Measurements from ENCODE around the gene JAKMIP2. TPM values are rescaled to one million over a fixed set of nuclear protein-coding genes. Genes with fewer than 3 reads are reported as not detected.

JAKMIP2 gene
- total and polyA plus RNA-seq, 9 donors: 0.10 to 7.0 (median 0.24) TPM

DNA sequence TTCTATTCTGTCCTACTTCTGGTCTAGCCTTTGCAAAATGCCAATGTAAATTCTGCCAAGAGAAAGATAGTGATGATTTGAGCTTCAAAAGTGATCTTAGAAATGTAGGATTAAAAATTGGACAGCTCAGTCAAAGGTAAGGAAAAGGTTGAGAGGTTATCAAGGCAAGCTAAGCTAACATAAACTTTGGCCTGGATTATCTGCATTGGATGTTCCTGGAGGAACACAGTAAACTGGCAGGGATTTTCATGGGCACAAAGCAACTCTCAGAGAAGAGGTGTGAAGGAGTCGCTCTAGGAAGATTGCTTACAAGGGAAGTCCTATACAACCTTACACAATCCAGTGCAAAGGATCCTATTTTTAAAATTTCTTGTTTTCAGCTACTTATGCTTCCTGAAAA, 115.2 kb downstream of the JAKMIP2 start:
- Histone ChIP-seq H3K27ac (no peak overlapping the region), H3K4me3 (no peak overlapping the region), H3K27me3 (no peaks in the 10 kb centered on the region), H3K36me3 (no peaks in the 10 kb centered on the region), H3K9me3 (no peaks in the 10 kb centered on the region), H3K4me1 (ENCODE audit: insufficient read depth) (no peaks in the 10 kb centered on the region)
- WGBS, 3 donors: 88 to 95% (median 90%) methylated on average over 1 of the region's 1 CpG
- TF ChIP-seq EP300 (IDR thresholded peaks at IDR 0.05) (no peak), POLR2A (IDR thresholded peaks at IDR 0.05) (no peak)
- TF ChIP-seq, protein P1, sequence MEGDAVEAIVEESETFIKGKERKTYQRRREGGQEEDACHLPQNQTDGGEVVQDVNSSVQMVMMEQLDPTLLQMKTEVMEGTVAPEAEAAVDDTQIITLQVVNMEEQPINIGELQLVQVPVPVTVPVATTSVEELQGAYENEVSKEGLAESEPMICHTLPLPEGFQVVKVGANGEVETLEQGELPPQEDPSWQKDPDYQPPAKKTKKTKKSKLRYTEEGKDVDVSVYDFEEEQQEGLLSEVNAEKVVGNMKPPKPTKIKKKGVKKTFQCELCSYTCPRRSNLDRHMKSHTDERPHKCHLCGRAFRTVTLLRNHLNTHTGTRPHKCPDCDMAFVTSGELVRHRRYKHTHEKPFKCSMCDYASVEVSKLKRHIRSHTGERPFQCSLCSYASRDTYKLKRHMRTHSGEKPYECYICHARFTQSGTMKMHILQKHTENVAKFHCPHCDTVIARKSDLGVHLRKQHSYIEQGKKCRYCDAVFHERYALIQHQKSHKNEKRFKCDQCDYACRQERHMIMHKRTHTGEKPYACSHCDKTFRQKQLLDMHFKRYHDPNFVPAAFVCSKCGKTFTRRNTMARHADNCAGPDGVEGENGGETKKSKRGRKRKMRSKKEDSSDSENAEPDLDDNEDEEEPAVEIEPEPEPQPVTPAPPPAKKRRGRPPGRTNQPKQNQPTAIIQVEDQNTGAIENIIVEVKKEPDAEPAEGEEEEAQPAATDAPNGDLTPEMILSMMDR (IDR thresholded peaks at IDR 0.05): no peak
- intact Hi-C loops (cut with DNase I): no loop called here
- no peak for DNase-seq

- no peak for DNase-seq
- H3K27me3 ChIP-seq: no peaks in the 10 kb centered on the region
- no peak overlapping the region for H3K27ac ChIP-seq
- H3K4me1 ChIP-seq (ENCODE audit: insufficient read depth): no peaks in the 10 kb centered on the region
- TF ChIP-seq, protein P1 (IDR thresholded peaks at IDR 0.05): no peak
- no peak for TF ChIP-seq EP300 (IDR thresholded peaks at IDR 0.05)
- TF ChIP-seq POLR2A (IDR thresholded peaks at IDR 0.05): no peak
- no peak overlapping the region for H3K4me3 ChIP-seq
- H3K9me3 ChIP-seq: no peaks in the 10 kb centered on the region
- WGBS, 3 donors: 83 to 92% (median 83%) methylated on average over 6 of the region's 6 CpGs
- no peaks in the 10 kb centered on the region for H3K36me3 ChIP-seq
- intact Hi-C loops (cut with DNase I): no loop called here
These were observed 116.1 kb downstream of the JAKMIP2 start for GRCh38 chr5:147666419-147666818.

DNA sequence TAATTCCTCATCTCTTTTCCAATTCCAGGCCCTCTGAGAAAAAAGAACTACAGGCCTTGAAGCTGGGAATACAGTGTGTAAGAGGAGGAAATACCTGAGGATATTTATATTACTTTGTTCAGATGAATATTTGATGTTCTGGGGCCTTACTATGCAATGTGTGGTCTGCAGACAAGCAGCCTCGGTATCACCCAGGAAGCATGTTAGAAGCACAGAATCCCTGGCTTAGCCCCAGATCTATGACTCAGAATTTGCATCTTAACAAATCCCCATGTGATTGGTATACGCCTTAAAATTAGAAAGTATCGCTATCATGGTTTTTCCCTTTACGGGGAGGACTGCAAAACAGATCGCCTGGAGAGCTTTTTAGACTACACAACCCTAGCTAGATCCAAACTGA, 121.0 kb downstream of the JAKMIP2 start:
- Histone ChIP-seq H3K4me1 (ENCODE audit: insufficient read depth) (no peaks in the 10 kb centered on the region), H3K36me3 (no peaks in the 10 kb centered on the region), H3K4me3 (no peak overlapping the region), H3K9me3 (no peaks in the 10 kb centered on the region), H3K27me3 (no peaks in the 10 kb centered on the region), H3K27ac (no peak overlapping the region)
- no peak for DNase-seq
- intact Hi-C loops (cut with DNase I): no loop called here
- TF ChIP-seq POLR2A (IDR thresholded peaks at IDR 0.05): no peak
- WGBS, 3 donors: 87 to 97% (median 89%) methylated on average over 5 of the region's 5 CpGs

DNA sequence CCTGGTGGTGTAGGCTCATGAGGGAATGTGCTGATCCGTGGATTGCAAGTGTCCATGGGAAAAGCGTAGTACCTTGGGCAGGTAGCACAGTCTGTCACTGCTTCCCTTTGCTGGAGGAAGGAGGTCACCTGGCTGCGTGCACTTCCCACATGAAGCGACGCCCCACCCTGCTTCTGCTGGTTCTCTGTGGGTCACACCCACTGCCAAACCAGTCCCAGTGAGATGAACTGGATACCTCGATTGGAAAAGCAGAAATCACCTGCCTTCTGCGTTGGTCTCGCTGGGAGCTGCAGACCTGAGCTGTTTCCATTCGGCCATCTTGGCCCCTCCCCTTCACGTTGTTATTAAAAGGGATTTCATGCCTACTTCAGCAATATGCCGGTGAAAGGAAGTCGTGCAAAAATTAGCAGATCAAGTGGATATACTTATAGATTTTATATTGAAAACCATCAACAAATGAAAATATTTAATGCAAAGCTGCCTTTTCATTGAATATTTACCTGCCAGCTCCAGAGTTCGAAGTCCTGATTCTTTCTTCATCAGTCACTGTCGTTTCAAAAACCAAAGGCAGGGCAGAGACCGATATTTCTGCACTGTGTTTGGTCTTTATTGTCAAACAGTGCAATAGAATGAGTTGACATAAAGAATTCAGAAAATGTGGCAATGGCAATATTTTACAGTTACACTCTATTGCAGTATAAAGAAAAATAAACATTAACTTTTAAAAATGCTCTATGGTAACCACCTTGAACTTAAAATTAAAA, 123.2 kb downstream of the JAKMIP2 start:
- WGBS, 3 donors: 90 to 92% (median 92%) methylated on average over 15 of the region's 15 CpGs
- DNase-seq: no peak
- no peaks in the 10 kb centered on the region for H3K27me3 ChIP-seq
- intact Hi-C loops (cut with DNase I): no loop called here
- no peak overlapping the region for H3K27ac ChIP-seq
- H3K9me3 ChIP-seq: no peaks in the 10 kb centered on the region
- H3K36me3 ChIP-seq: no peaks in the 10 kb centered on the region
- no peak overlapping the region for H3K4me3 ChIP-seq
- H3K4me1 ChIP-seq (ENCODE audit: insufficient read depth): no peaks in the 10 kb centered on the region
- TF ChIP-seq POLR2A (IDR thresholded peaks at IDR 0.05) (no peak), EP300 (IDR thresholded peaks at IDR 0.05) (no peak)
- TF ChIP-seq, protein P1 (IDR thresholded peaks at IDR 0.05): no peak

DNA sequence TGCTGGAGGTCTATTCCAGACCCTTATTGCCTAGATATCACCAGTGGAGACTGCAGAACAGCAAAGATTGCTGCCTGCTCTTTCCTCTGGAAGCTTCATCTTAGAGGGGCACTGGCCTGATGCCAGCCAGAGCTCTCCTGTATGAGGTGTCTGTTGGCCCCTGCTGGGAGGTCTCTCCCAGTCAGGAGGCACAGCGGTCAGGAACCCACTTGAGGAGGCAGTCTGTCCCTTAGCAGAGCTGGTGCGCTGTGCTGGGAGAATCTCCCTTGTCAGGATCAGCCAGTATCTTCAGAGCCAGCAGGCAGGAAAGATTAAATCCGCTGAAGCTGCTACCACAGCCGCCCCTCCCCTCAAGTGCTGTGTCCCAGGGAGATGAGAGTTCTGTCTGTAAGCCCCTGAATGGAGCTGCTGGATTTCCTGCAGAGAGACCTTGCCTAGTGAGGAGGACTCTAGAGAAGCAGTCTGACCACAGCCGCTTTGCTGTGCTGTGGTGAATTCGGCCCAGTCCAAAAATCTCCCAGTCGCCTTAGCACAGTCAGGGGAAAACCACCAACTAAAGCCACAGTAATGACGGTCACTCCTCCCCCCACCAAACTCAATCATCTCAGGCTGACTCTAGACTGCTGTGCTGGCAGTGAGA, 124.1 kb downstream of the JAKMIP2 start:
- no peak overlapping the region for H3K27ac ChIP-seq
- no peaks in the 10 kb centered on the region for H3K36me3 ChIP-seq
- intact Hi-C loops (cut with DNase I): no loop called here
- H3K9me3 ChIP-seq: no peaks in the 10 kb centered on the region
- 92 to 95% (median 94%) methylated on average over 7 to 8 of the region's 8 CpGs for WGBS, 3 donors
- TF ChIP-seq, protein P1 (IDR thresholded peaks at IDR 0.05): no peak
- TF ChIP-seq EP300 (IDR thresholded peaks at IDR 0.05): no peak
- TF ChIP-seq POLR2A (IDR thresholded peaks at IDR 0.05): no peak
- H3K4me1 ChIP-seq (ENCODE audit: insufficient read depth): no peaks in the 10 kb centered on the region
- no peak overlapping the region for H3K4me3 ChIP-seq
- DNase-seq: no peak
- H3K27me3 ChIP-seq: no peaks in the 10 kb centered on the region

Data from ovary (tissue), 9 donors.